ENCODE measurements around the gene ETS1. TPM values are rescaled to one million over a fixed set of nuclear protein-coding genes. Genes with fewer than 3 reads are reported as not detected.

The ETS1 gene
- total RNA-seq, 4 donors from 2014 or later = 39.5 to 74.4 (median 59.7) TPM

GRCh38 chr11:128411150-128411549 is 176.2 kb downstream of the ETS1 start:
- Histone ChIP-seq H3K27me3 (no peaks in the 10 kb centered on the region), H3K9me3 (no peaks in the 10 kb centered on the region), H3K36me3 (no peaks in the 10 kb centered on the region), H3K4me1 (peaks cover 10 to 26% (median 16%) of the 10 kb centered on the region in 4 donors), H3K27ac (replicated peaks in 1 of 4) (no peak overlapping the region), H3K4me3 (no peak overlapping the region)
- TF ChIP-seq EP300 (IDR thresholded peaks at IDR 0.05) (no peak), CTCF (IDR thresholded peaks at IDR 0.05) (no peak), POLR2A (IDR thresholded peaks at IDR 0.05; ENCODE audit: low read depth) (no peak), POLR2AphosphoS5 (IDR thresholded peaks at IDR 0.05) (no peak)
- DNase-seq (ENCODE audit: extremely low spot score) = no peak
- intact Hi-C loops (cut with DNase I) = loop anchor here (10.0 kb wide), 1 partner anchor 116 kb away; no protein-coding TSS in a partner anchor

GRCh38 chr11:128409476-128409875 is 177.9 kb downstream of the ETS1 start:
- intact Hi-C loops (cut with DNase I) = no loop called here
- TF ChIP-seq CTCF (IDR thresholded peaks at IDR 0.05) (no peak), EP300 (IDR thresholded peaks at IDR 0.05) (no peak), POLR2A (IDR thresholded peaks at IDR 0.05; ENCODE audit: low read depth) (no peak)
- 71% methylated on average over 2 of the region's 2 CpGs for WGBS
- no peaks in the 10 kb centered on the region for H3K27me3 ChIP-seq
- DNase-seq (ENCODE audit: extremely low spot score) = peak; percentile 21
- no peak overlapping the region for H3K4me3 ChIP-seq
- no peaks in the 10 kb centered on the region for H3K9me3 ChIP-seq
- H3K4me1 ChIP-seq = peaks cover 15 to 32% (median 22%) of the 10 kb centered on the region in 4 donors
- no peaks in the 10 kb centered on the region for H3K36me3 ChIP-seq
- no peak overlapping the region for H3K27ac ChIP-seq (replicated peaks in 1 of 4)

Small RNAs within 50 kb of the gene (small RNA-seq; reads per million reads assigned to genes)
- 0 reads per million in 3 donors for gene MIR6090

Other genes starting within 250 kb of the ETS1 start
- gene FLI1, start 106.5 kb upstream of the ETS1 start, total RNA-seq = 10 to 100 TPM; 17.4 to 43.8 (median 29.6) TPM